IMR-90 (cell line): Measurements from ENCODE around the gene PPP3CB. TPM values are rescaled to one million over a fixed set of nuclear protein-coding genes. Genes with fewer than 3 reads are reported as not detected.

Experiments
- ATAC-seq: fragments of 200-7000 bp; cut with Tn5 transposase; 2 replicates; pipeline ENCODE4 v1.9.1; 2020; ENCODE audit warnings: low read depth, mild to moderate bottlenecking, moderate library complexity
- BruUV-seq: library from RNA; stranded (reverse); fragments of 400-500 nt; replicated peaks from 2 replicates; lab custom pipeline; 2021; lab: Mats Ljungman, UMichigan
- CTCF ChIA-PET: fragments of 300-600 bp; formaldehyde crosslinking; extraction: SDS; loops from one replicate; lab custom pipeline; 2021; ENCODE audit warnings: antibody characterized with exemption; lab: Yijun Ruan, JAX
- POLR2A ChIA-PET: fragments of 300-600 bp; sonication (Branson Sonifier 250); formaldehyde crosslinking; loops from one replicate; lab custom pipeline; 2022; ENCODE audit warnings: antibody characterized with exemption; ENCODE audit not compliant: unreplicated experiment; lab: Charles Lee
- DNase-seq: peaks from one replicate; pipeline ENCODE4 v3.0.0; 2013
- H2AFZ ChIP-seq: replicated peaks from 2 replicates; pipeline ENCODE3; 2013; ENCODE audit warnings: low read length, mild to moderate bottlenecking; ENCODE audit not compliant: poor library complexity
- H2AK5ac ChIP-seq: 2 replicates; pipeline ENCODE4 v1.6.1; 2013; ENCODE audit warnings: low read depth, low read length, inconsistent platforms
- H2AK9ac ChIP-seq: replicated peaks from 2 replicates; pipeline ENCODE3; 2013; ENCODE audit warnings: mild to moderate bottlenecking, low read depth, low read length, moderate library complexity; ENCODE audit not compliant: poor library complexity
- H2BK120ac ChIP-seq: 2 replicates; pipeline ENCODE4 v1.6.1; 2013; ENCODE audit warnings: low read depth, low read length, inconsistent platforms
- H2BK15ac ChIP-seq: 3 replicates; pipeline ENCODE4 v1.6.1; 2013; ENCODE audit warnings: low read depth, low read length, inconsistent platforms
- H2BK20ac ChIP-seq: 2 replicates; pipeline ENCODE4 v1.6.1; 2013; ENCODE audit warnings: low read depth, mild to moderate bottlenecking, inconsistent platforms, low read length, moderate library complexity
- H2BK5ac ChIP-seq: 2 replicates; pipeline ENCODE4 v1.6.1; 2013; ENCODE audit warnings: mild to moderate bottlenecking, low read depth, low read length, inconsistent platforms; ENCODE audit not compliant: poor library complexity, severe bottlenecking
- H3K14ac ChIP-seq: replicated peaks from 2 replicates; pipeline ENCODE4 v1.6.1; 2013; ENCODE audit warnings: low read depth, low read length, inconsistent platforms
- H3K18ac ChIP-seq: 2 replicates; pipeline ENCODE4 v1.6.1; 2013; ENCODE audit warnings: low read depth, low read length, control low read depth
- H3K23ac ChIP-seq: 2 replicates; pipeline ENCODE4 v1.6.1; 2013; ENCODE audit warnings: low read depth, low read length, inconsistent platforms
- H3K27ac ChIP-seq: 2 replicates; pipeline ENCODE4 v1.5.1; 2013; ENCODE audit warnings: mild to moderate bottlenecking, control low read depth, low read length; ENCODE audit not compliant: insufficient read depth
- H3K27me3 ChIP-seq: 2 replicates; pipeline ENCODE4 v1.6.1; 2013; ENCODE audit warnings: low read length; ENCODE audit not compliant: control insufficient read depth, insufficient read depth
- H3K36me3 ChIP-seq: 2 replicates; pipeline ENCODE4 v1.6.1; 2013; ENCODE audit warnings: low read length, mixed read lengths; ENCODE audit not compliant: control insufficient read depth, insufficient read depth
- H3K4ac ChIP-seq: 2 replicates; pipeline ENCODE4 v1.6.1; 2013; ENCODE audit warnings: low read depth, low read length, inconsistent platforms
- H3K4me1 ChIP-seq: 2 replicates; pipeline ENCODE4 v1.6.1; 2013; ENCODE audit warnings: low read length, mixed read lengths; ENCODE audit not compliant: control insufficient read depth, insufficient read depth
- H3K4me2 ChIP-seq: 2 replicates; pipeline ENCODE4 v1.6.1; 2013; ENCODE audit warnings: low read depth, mild to moderate bottlenecking, control low read depth, low read length, moderate library complexity
- H3K4me3 ChIP-seq: 2 replicates; pipeline ENCODE4 v1.5.1; 2013; ENCODE audit warnings: low read depth, mild to moderate bottlenecking, control low read depth, low read length, moderate library complexity; ENCODE audit not compliant: insufficient read depth
- H3K56ac ChIP-seq: 2 replicates; pipeline ENCODE4 v1.6.1; 2013; ENCODE audit warnings: low read length, inconsistent platforms; ENCODE audit not compliant: insufficient read depth; ENCODE audit errors: extremely low read depth
- H3K79me1 ChIP-seq, 2 experiments: 2 replicates each; pipeline ENCODE4 v1.6.1; 2013; ENCODE audit warnings: low read length in 2 of 2, inconsistent platforms in 1 of 2, low read depth in 1 of 2
- H3K9ac ChIP-seq: 2 replicates; pipeline ENCODE4 v1.6.1; 2013; ENCODE audit warnings: low read depth, low read length, control low read depth
- H3K9me1 ChIP-seq: 2 replicates; pipeline ENCODE4 v1.6.1; 2013; ENCODE audit warnings: low read length, inconsistent platforms; ENCODE audit not compliant: insufficient read depth
- H3K9me3 ChIP-seq: 2 replicates; pipeline ENCODE4 v1.6.1; 2013; ENCODE audit warnings: low read length; ENCODE audit not compliant: control insufficient read depth, insufficient read depth
- H4K20me1 ChIP-seq: 2 replicates; pipeline ENCODE4 v1.6.1; 2013; ENCODE audit warnings: low read length, inconsistent platforms; ENCODE audit not compliant: insufficient read depth
- H4K5ac ChIP-seq: 2 replicates; pipeline ENCODE4 v1.6.1; 2013; ENCODE audit warnings: mild to moderate bottlenecking, low read depth, low read length, control low read depth
- H4K8ac ChIP-seq, 2 experiments: 2 replicates each; pipeline ENCODE4 v1.6.1; 2013; ENCODE audit warnings: low read depth in 2 of 2, low read length in 2 of 2, control low read depth in 1 of 2, inconsistent platforms in 1 of 2
- H4K91ac ChIP-seq: 2 replicates; pipeline ENCODE4 v1.6.1; 2013; ENCODE audit warnings: low read depth, low read length, inconsistent platforms; ENCODE audit not compliant: insufficient read depth
- BHLHE40 ChIP-seq: fragments of 150-350 bp; IDR thresholded peaks from 2 replicates; pipeline ENCODE4 v1.6.1; 2016; ENCODE audit warnings: mild to moderate bottlenecking, low read depth, low read length
- CEBPB ChIP-seq: IDR thresholded peaks from 2 replicates; pipeline ENCODE4 v1.6.1; 2012; ENCODE audit warnings: low read depth, low read length, improper control_type of control experiment
- CHD1 ChIP-seq: IDR thresholded peaks from 2 replicates; pipeline ENCODE4 v1.6.1; 2012; ENCODE audit warnings: low read depth, low read length, improper control_type of control experiment
- FOS ChIP-seq: fragments of 150-350 bp; IDR thresholded peaks from 2 replicates; pipeline ENCODE4 v1.6.1; 2016; ENCODE audit warnings: low read depth, low read length
- MAFK ChIP-seq: IDR thresholded peaks from 2 replicates; pipeline ENCODE4 v1.6.1; 2012; ENCODE audit warnings: low read depth, low read length, improper control_type of control experiment
- MAZ ChIP-seq: IDR thresholded peaks from 2 replicates; pipeline ENCODE4 v1.6.1; 2012; ENCODE audit warnings: low read depth, mild to moderate bottlenecking, low read length, improper control_type of control experiment, moderate library complexity, borderline replicate concordance
- MXI1 ChIP-seq: IDR thresholded peaks from 2 replicates; pipeline ENCODE4 v1.6.1; 2012; ENCODE audit warnings: low read depth, mild to moderate bottlenecking, low read length, moderate library complexity, borderline replicate concordance
- NFE2L2 ChIP-seq: fragments of 150-350 bp; IDR thresholded peaks from 2 replicates; pipeline ENCODE4 v1.6.1; 2016; ENCODE audit warnings: low read depth, mild to moderate bottlenecking, low read length
- POLR2A ChIP-seq: IDR thresholded peaks from 2 replicates; pipeline ENCODE4 v1.6.1; 2012; ENCODE audit warnings: mild to moderate bottlenecking, low read depth, low read length
- RAD21 ChIP-seq: IDR thresholded peaks from 2 replicates; pipeline ENCODE4 v1.6.1; 2012; ENCODE audit warnings: low read length, improper control_type of control experiment
- RCOR1 ChIP-seq: IDR thresholded peaks from 2 replicates; pipeline ENCODE4 v1.6.1; 2012; ENCODE audit warnings: mild to moderate bottlenecking, low read length, improper control_type of control experiment; ENCODE audit not compliant: insufficient replicate concordance
- RFX5 ChIP-seq: IDR thresholded peaks from 2 replicates; pipeline ENCODE4 v1.8.0; 2012; ENCODE audit warnings: low read depth, mild to moderate bottlenecking, low read length, moderate library complexity
- SMC3 ChIP-seq: fragments of 150-350 bp; IDR thresholded peaks from 2 replicates; pipeline ENCODE4 v1.6.1; 2016; ENCODE audit warnings: low read depth, mild to moderate bottlenecking, antibody characterized with exemption, low read length, moderate library complexity
- WGBS, 2 experiments: methylation state at CpG; one replicate each; pipeline versions ENCODE4 v1.1.5 to v1.1.7; 2013; ENCODE audit warnings: missing lambda C conversion rate in 2 of 2; ENCODE audit not compliant: insufficient read length in 1 of 2; ENCODE audit errors: extremely low coverage in 2 of 2; 5-methylcytosine and 5-hydroxymethylcytosine counted together
- dilution Hi-C: fragments of 300-500 bp; cut with HindIII; formaldehyde crosslinking; loops from one replicate; pipeline ENCODE4 v1.14.3; 2018; ENCODE audit warnings: low sequenced_read_pairs; ENCODE audit not compliant: unreplicated experiment
- in situ Hi-C: fragments of 300-500 bp; cut with MboI; formaldehyde crosslinking; loops from 3 replicates; pipeline ENCODE4 v1.14.3; 2019; ENCODE audit warnings: low sequenced_read_pairs, inconsistent platforms, mixed read lengths
- intact Hi-C: fragments of 100-400 bp; cut with micrococcal nuclease; formaldehyde crosslinking; loops from 2 replicates; pipeline ENCODE4 v1.10.0; 2022
- polyA plus RNA-seq, 3 experiments: library from polyadenylated mRNA; depleted of rRNA; stranded (reverse); fragments of >200 nt; gene quantifications; 2 replicates each; pipeline ENCODE4 v1.2.3, GENCODE V29; 2012; ENCODE audit warnings: low replicate concordance in 1 of 3
- total RNA-seq: library from RNA; depleted of rRNA; stranded (reverse); fragments of >200 nt; gene quantifications from 2 replicates; pipeline ENCODE4 v1.2.3, GENCODE V29; 2012
- TF ChIP-seq, protein P1 (sequence below): conservative IDR thresholded peaks from 2 replicates; pipeline ENCODE4 v1.5.1; 2012; ENCODE audit warnings: mild to moderate bottlenecking, low read depth, low read length, improper control_type of control experiment
- TF ChIP-seq, protein P2 (sequence below): fragments of 150-350 bp; IDR thresholded peaks from 2 replicates; pipeline ENCODE4 v1.6.1; 2017; ENCODE audit warnings: mild to moderate bottlenecking, antibody characterized with exemption, low read length, low read depth
- TF ChIP-seq, protein P3 (sequence below): fragments of 150-350 bp; IDR thresholded peaks from 2 replicates; pipeline ENCODE4 v1.6.1; 2016; ENCODE audit warnings: low read depth, mild to moderate bottlenecking, low read length, moderate library complexity, borderline replicate concordance

Gene PPP3CB
- total and polyA plus RNA-seq, 2 of the 4 experiments (the other 2 are of a cell fraction): 22.9 to 36.4 TPM

DNA sequence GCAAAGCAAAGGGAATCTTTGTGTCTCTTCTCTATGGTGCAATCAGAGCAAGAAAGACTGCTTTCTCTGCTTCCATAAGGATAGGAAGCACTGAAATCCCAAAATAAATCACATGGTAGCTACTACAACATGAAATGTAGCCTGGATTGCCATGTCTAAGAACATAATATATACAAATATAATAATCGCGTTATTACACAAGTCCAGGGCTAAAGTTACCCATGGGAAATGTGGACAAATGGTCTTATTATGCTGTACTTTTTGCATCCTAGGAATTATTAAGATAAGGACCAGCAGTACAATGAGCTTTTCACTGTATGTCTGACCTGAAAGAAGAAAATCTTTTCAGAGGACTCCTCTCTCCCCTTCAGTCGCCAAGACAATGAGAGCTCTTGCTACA is 23.5 kb upstream of the PPP3CB start:
- no peaks in the 10 kb centered on the region for H3K36me3 ChIP-seq
- no peak overlapping the region for H2BK20ac ChIP-seq
- no peak overlapping the region for H4K91ac ChIP-seq
- H3K23ac ChIP-seq: no peak overlapping the region
- no peaks in the 10 kb centered on the region for H3K27me3 ChIP-seq
- ChIA-PET POLR2A (interaction anchor here (0.6 kb wide), 1 partner anchor 236 kb away, joined by 6 read pairs; no protein-coding TSS in a partner anchor), CTCF (no interaction called here)
- no peak overlapping the region for H3K4me2 ChIP-seq
- in situ Hi-C loops (no loop called here), intact Hi-C loops (no loop called here), dilution Hi-C loops (no loop called here)
- no peak overlapping the region for H2AK5ac ChIP-seq
- no peak overlapping the region for H2BK15ac ChIP-seq
- H3K4me3 ChIP-seq: no peak overlapping the region
- no peak overlapping the region for H4K8ac ChIP-seq
- BruUV-seq: no TSS peak
- no peak overlapping the region for H4K5ac ChIP-seq
- H2BK120ac ChIP-seq: no peak overlapping the region
- H3K18ac ChIP-seq: no peak overlapping the region
- no peak overlapping the region for H3K56ac ChIP-seq
- no peak overlapping the region for H3K9ac ChIP-seq
- no peak overlapping the region for H2AFZ ChIP-seq
- ATAC-seq: no peak
- no peaks in the 10 kb centered on the region for H4K20me1 ChIP-seq
- no peak overlapping the region for H3K27ac ChIP-seq
- WGBS, 2 experiments: no CpG with 5 or more reads among the region's 3 CpGs
- no peak for TF ChIP-seq MAFK
- TF ChIP-seq CEBPB: no peak
- TF ChIP-seq RAD21: no peak
- TF ChIP-seq, protein P1, sequence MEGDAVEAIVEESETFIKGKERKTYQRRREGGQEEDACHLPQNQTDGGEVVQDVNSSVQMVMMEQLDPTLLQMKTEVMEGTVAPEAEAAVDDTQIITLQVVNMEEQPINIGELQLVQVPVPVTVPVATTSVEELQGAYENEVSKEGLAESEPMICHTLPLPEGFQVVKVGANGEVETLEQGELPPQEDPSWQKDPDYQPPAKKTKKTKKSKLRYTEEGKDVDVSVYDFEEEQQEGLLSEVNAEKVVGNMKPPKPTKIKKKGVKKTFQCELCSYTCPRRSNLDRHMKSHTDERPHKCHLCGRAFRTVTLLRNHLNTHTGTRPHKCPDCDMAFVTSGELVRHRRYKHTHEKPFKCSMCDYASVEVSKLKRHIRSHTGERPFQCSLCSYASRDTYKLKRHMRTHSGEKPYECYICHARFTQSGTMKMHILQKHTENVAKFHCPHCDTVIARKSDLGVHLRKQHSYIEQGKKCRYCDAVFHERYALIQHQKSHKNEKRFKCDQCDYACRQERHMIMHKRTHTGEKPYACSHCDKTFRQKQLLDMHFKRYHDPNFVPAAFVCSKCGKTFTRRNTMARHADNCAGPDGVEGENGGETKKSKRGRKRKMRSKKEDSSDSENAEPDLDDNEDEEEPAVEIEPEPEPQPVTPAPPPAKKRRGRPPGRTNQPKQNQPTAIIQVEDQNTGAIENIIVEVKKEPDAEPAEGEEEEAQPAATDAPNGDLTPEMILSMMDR: no peak
- TF ChIP-seq FOS: no peak
- TF ChIP-seq, protein P2, sequence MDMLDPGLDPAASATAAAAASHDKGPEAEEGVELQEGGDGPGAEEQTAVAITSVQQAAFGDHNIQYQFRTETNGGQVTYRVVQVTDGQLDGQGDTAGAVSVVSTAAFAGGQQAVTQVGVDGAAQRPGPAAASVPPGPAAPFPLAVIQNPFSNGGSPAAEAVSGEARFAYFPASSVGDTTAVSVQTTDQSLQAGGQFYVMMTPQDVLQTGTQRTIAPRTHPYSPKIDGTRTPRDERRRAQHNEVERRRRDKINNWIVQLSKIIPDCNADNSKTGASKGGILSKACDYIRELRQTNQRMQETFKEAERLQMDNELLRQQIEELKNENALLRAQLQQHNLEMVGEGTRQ: no peak
- no peak for TF ChIP-seq RFX5
- no peak for TF ChIP-seq MAZ
- TF ChIP-seq POLR2A: no peak
- TF ChIP-seq RCOR1: no peak
- no peak for TF ChIP-seq SMC3
- no peak for TF ChIP-seq NFE2L2
- TF ChIP-seq, protein P3, sequence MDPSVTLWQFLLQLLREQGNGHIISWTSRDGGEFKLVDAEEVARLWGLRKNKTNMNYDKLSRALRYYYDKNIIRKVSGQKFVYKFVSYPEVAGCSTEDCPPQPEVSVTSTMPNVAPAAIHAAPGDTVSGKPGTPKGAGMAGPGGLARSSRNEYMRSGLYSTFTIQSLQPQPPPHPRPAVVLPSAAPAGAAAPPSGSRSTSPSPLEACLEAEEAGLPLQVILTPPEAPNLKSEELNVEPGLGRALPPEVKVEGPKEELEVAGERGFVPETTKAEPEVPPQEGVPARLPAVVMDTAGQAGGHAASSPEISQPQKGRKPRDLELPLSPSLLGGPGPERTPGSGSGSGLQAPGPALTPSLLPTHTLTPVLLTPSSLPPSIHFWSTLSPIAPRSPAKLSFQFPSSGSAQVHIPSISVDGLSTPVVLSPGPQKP: no peak
- TF ChIP-seq CHD1: no peak
- TF ChIP-seq MXI1: no peak
- no peak for TF ChIP-seq BHLHE40
- no peak overlapping the region for H2AK9ac ChIP-seq
- H3K9me1 ChIP-seq: peaks cover 22% of the 10 kb centered on the region
- no peak overlapping the region for H3K4ac ChIP-seq
- H2BK5ac ChIP-seq: no peak overlapping the region
- no peaks in the 10 kb centered on the region for H3K9me3 ChIP-seq
- H3K79me1 ChIP-seq: no peaks in the 10 kb centered on the region
- no peak overlapping the region for H3K14ac ChIP-seq
- DNase-seq: no peak
- peaks cover 14% of the 10 kb centered on the region for H3K4me1 ChIP-seq
